Suppressor macrophage (primary cell): Measurements from ENCODE around the gene RNF157.

Source experiments
- DNase-seq, 4 experiments: peaks; one replicate each; pipeline ENCODE4 v3.0.0-alpha.2; 2020 to 2022

Gene RNF157

DNA sequence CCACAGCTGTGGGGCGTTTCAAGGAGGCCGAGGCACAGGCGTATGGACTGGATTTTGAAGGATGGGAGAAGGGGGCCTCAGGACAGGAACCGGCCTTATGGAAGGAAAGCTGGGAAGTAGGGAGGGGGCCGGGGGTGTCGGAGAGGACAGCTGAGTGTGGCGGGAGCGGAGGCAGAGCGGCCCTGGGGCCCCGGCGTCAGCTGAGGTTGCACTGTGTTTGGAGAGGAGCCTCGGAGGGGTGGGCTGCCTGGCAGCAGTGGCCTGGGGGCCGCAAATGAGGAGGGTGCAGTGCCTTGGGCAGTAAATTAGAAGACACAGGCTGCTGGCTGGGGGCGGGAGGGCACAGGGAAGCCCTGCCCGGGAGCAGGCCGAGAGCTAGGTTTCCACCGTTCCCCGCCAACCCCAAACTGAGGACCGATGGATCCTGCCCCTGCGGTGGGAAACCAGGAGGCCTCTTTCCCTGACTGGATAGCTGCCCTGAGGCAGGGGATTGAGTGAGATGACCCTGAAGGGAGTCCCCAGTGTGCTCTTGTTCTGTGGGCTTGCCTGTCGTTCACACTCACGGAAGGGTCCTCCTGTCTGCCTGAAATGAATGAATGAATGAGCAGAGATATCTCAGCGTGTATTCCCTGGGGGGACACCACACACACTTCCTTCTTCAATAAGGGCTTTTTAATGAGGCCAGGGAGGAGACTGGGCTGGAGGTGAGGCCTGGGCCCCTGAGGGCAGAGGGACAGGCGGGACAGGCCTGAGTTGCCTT lies 117.7 kb downstream of the RNF157 start:
- no peak for DNase-seq

DNA sequence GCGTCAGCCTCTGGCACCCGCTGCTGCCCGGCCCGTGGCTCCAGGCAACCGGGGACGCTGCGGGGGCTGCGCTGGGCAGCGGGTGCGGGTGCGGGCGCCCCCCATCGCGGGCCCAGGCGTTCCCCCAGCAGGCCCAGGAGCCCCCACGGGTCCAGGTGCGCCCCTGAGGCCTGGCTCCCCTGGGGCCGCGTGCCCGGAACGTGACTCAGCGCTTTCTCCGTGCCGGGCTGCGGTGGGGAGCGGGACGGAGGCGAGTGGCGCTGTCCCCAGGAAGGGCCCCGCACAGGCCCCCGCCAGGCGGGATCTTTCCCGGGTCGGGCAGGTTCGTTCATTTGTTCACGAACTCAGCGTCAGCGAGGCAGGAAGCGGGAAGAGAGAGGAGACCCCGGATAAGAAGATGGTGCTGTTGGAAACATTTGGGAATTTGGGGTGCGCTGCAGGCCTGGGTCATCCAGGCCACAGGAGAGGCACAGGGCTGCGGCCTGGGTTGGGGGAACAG lies 118.3 kb downstream of the RNF157 start:
- peak in 2 of 4 experiments; percentile 45 to 57 for DNase-seq

DNA sequence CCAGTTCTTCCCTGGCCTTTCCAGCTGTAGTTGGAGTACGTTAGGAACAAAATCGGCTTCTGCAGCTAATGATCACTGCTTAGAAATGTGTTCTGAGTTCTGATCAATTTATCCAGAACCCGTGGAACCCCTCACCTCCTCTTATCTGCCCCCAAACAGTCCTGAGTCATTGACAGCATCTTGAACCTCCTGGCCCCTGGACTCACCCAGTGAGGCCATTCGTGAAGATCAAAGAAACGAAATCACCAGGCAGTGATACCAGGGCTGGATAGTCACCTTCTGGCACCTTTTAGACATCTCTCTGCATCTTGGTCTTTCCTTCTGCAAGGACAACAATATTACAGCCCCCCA lies 119.7 kb downstream of the RNF157 start:
- DNase-seq, result no peak

DNA sequence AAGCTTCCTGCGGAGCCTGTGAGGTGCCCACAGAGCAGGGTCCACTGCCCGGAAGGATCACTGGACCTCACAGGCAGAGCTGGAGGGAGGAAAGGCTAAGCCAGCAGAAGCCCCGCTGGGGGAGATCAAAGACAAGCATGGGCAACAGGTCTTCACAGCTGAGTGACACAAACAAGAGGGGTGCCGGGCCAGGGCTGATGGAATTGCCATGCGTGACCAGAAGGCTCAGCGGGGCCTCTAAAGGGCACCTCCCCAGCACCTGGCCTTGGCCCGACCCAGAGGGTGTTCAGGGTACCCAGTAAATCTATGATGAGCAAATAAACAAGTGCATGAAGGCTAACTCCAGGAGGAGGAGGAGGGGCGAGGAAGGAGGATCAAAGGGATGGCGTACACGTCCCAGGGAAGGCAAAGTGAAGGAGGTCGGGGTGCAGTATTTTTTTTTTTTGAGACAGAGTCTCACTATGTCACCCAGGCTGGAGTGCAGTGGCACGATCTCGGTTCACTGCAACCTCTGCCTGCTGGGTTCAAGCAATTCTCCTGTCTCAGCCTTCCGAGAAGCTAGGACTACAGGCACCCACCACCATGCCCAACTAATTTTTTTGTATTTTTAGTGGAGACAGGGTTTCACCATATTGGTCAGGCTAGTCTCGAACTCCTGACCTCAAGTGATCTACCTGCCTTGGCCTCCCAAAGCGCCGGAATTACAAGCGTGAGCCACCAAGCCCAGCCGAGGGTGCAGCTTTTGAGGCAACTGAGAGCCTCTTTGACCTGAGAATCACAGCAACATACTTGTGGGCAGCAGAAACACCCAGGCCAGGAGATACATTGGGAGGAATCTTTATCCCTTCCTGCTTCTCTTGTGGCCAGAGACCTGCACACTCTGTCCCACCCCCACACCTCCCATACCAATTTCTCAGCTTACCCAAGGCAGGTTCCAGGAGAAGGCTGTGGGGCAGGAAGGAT lies 120.6 kb downstream of the RNF157 start:
- DNase-seq, result no peak

DNA sequence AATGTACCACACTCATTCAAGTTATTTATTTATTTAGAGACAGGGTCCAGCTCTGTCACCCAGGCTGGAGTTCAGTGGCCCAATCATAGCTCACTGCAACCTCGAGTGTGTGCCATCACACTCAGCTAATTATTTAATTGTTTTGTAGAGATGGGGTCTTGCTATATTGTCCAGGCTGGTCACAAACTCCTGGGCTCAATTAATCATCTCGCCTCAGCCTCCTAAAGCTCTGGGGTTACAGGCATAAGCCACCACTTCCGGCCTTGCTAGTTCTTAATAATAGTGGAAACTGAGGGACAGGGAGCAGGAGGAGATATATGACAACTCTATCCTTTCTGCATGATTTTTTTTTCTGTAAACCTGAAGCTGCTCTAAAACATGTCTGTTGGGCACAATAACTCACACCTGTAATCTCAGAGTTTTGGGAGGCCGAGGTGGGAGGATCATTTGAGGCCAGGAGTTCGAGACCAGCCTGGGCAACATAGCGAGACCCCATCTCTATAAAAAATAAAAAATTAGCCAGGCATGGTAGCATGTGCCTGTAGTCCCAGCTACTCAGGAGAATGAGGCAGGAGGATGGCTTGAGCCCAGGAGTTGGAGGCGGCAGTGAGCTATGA lies 125.0 kb downstream of the RNF157 start:
- DNase-seq, result no peak

DNA sequence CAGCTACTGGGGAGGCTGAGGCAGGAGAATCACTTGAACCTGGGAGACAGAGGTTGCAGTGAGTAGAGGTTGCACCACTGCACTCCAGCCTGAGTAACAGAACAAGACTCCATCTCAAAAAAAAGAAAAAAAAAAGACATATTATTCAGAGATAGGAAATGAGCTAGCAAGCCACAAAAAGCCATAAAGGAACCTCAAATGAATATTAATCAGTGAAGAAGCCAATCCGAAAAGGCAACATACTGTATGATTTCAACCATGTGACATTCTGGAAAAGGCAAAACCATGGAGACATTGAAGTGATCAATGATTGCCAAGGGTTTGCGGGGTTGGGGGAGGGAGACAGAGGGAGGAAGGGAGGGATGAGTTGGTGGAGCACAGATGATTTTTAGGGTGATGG lies 128.3 kb downstream of the RNF157 start:
- DNase-seq, result no peak

DNA sequence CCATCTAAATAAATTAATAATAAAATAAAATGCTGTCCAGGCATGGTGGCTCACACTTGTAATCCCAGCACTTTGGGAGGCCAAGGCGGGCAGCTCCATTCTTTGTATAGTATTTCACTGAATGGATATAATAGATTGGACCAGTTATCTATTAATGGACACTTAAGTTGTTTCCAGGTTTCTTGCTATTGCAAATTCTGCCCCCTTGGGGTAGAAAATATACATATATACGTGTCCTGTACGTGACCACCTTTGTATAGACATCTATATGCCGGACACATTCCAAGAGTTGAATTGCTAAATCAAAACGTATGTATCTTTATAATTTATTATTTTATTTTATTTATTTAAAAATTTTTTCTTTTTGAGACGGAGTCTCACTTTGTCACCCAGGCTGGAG lies 132.8 kb downstream of the RNF157 start:
- no peak for DNase-seq

DNA sequence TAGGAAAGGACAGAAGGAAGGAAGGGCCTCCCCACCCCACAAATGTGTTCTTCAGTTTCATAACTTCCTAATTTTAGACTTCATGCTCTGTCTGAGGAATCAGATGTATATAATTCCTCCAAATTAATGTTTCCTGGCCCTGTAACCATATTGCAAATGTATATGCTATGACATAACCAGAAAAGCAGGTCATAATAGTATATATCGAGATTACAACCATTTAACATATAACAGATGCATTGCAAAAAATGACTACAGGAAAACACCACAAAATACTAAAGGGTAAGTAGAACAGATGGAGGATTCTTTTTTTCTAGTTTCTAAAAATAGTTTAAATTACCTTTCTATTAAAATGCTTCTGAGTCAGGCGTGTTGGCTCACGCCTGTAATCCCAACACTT lies 133.6 kb downstream of the RNF157 start:
- no peak for DNase-seq

DNA sequence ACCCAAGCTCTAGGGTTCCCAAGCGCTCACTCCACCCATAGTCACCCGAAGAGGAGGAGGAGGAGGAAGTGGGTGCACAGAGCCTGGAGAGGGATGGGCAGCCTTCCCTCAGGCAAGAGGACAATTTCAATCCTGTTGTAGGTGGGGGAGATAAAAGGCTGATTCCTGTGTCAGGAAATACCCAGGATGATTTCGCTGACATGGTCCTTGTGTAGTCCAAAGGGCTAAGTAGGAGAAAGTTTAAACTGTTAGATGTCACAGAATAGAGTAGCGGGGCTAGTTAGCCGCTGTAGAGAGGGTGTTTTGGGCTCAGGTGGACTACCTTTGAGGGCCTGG lies 135.4 kb downstream of the RNF157 start:
- DNase-seq, result no peak

DNA sequence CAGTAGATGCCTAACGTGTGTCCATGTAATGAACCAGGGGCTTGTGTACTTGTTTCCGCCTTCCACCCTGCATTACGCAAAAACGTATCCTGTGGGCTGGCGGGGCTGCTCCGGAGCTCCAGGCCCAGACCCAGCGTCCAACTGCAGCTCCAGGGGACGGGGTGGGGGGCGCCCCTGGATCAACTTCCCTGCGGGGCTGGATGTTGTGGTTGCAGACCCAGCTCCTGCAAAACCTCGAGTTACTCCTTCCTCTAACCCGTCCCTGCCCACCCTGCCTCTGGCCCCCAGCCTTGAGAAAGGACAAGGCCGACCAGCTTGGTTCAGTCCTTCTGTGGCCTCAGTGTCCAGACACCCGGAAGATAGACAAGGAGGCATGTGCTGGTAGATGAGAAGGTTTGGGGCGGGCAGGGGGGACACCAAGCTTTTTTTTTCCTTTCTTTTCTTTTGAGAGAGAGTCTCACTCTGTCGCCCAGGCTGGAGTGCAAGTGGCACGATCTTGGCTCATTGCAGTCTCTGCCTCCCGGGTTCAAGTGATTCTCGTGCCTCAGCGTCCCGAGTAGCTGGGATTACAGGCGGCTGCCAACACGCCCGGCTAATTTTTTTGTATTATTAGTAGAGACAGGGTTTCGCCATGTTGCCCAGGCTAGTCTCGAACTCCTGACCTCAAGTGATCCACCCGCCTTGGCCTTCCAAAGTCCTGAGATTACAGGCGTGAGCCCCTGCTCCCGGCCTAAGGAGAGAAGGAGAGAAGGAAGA lies 136.0 kb downstream of the RNF157 start:
- DNase-seq, result peak in 1 of 4 experiments; percentile 46

DNA sequence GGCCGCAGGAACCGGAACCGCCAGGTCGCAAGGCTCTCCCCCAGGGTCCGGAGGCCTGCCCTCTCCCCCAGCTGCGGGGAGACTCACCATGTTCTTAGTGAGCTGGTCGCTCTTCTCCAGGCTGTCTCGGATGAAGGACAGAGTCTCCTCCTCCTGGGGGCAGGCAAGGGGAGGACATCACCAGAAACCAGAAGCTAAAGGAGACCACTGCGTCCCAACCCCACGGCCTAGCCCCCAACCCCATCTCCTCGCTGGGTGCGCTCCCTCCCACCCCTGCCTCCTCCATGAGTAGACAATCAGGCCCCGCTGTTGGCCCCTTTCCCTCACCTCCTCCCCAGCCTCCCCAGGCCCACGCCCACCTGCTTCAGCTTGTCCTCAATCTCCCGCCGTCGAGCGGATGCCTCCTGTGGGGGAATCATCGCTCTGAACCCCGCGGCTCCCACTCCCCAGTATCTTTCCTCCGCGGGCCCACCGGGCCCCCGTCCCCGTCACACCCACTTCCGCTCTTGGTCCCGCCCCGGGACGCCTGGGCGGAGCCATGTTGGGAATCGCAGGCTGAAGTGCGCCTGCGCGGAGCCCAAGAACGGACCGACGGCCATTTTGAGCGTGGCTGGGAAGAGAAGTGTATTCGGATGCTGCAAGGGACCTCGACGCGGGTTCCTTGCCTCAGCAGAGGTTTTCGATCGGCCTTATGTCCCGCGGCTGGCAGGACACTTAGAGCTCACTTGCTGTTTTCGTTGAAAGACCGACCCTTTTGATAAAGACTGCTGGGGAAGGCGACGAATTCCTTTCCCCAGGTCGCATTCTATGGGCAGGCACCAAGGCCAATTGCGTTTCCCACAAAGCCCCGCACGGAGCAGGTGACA lies 136.8 kb downstream of the RNF157 start, which contains the start of gene EXOC7:
Gene EXOC7, minus strand, starts transcription at position 514 of the 866 bp plus-strand sequence. Its CDS starts 95 bp downstream, at position 419.
- DNase-seq, result peak; percentile 98 to 99 (median 98)

DNA sequence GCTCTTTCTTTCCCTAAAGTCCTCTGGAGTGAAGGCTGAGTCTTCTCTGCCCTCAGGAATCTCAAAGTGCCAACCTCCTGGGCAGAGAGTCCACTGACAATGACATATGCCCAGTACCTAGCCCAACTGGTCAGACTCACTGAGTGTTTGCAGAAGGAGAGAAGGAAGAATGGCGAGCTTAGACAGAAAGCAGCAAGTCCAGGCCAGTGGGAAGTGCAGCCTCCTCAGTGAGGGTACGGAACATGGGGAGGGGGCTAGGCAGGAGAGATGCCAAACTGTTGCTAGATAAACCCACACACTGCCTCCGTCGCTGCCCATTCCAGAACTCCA lies 137.4 kb downstream of the RNF157 start:
- no peak for DNase-seq

DNA sequence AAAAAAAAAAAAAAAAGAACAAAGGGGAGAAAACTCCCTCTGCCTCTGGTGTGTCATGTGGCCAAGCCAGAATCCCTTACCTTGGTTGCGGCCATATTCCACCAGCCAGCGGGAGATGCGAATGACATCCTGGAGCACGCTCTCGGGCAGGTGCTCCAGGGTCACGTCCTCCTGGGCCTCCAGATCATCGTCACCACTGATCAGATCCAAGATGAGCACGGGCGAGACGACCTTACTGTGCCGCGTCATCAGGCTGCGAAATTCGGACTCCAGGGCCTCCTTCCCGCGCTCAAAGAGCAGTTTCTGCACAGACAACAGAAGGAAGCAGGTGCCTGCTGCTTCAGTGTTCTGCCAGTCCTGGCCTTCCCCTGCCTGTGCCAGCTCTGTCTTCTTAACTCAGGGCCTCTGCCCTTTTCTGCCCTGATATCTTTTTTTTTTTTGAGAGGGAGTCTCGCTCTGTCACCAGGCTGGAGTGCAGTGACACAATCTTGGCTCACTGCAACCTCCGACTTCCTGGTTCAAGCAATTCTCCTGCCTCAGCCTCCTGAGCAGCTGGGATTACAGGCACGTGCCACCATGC lies 142.5 kb downstream of the RNF157 start:
- no peak for DNase-seq

DNA sequence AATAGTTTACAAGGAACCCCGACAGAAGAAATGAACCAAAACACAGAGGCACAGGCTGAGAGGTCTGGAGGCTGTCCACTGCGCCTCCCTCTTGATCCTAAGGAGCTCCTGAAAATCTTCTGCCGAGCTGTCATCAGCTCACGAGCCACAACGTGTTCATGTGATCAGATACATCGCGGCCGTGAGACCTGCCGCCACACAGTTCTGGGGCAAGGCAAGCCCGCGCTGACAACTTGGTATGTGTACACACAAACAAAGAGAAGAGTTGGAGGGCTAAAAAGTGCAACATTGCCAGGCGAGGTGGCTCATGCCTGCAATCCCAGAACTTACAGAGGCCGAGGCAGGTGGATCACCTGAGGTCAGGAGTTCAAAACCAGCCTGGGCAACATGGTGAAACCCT lies 144.3 kb downstream of the RNF157 start:
- DNase-seq, result no peak

DNA sequence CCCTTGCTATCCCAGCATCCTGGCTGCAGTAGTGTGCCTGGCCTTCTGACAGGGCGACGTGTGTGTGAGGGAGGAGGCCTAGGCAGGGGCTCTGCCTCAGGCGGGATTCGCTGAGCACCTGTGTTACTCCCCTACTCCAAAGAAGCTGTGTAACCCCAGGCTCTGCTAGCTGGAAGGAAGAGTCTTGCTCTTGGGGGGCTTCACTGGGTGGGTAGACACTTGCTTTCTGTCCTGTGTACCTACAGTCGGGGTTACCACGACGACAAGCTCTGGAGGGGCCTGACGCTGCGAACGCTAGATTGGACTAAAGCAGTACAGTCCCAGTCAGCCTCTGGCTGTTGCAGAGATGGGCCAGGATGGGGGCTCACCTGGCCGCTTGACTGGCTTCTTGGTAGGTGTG lies 146.2 kb downstream of the RNF157 start:
- DNase-seq, result no peak

DNA sequence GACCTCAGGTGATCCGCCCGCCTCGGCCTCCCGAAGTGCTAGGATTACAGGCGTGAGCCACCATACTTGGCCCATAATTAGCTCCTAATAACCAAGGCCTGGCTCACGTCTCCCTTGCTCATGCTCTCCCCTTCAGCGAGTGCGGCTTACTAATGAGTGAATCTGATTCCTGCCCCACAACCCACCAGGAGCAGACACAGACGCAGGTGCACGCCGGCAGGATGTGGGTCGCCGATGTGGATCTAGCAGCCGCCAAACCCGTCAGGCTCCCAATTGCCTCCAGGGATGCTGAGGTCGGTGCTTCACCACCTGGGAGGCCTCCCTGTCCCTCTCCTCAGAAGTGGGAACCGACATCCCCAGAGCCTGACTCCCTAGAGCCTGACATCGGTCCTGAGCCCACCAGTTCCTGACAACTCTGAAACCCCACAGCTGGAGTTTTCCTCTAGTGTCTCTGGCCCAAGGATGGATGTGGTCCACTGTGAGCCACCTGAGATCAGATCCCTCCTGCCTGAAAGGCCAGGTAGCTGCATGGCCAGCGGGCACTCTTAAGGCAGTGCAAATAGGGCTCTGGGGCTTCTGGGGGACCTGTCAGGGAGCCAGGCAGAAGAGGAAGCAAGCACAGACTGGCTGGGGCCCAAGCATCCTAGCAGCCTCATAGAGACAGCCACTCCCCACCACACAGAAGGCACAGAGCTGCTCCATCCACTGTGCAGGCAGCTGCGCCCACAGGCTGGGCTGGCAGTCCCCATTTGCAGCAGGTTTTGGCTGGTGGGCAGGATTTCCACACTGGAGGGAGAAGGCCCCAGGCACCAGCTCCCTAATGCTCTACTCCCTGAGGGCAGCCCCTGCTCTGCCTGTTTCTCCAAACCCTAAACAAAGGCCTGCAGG lies 147.5 kb downstream of the RNF157 start:
- DNase-seq, result no peak
